ENCODE data around the gene MAPKAPK2. TPM values are rescaled to one million over a fixed set of nuclear protein-coding genes. Genes with fewer than 3 reads are reported as not detected.
"Not testable (repeated sequence)": the region's sequence is repeated elsewhere in the genome, so short reads cannot be mapped to it uniquely, and the experiment has no call there.

MAPKAPK2 gene
- total RNA-seq, 1 donor from 2014 or later = 77.7 TPM

GRCh38 chr1:206760590-206760989, 75.9 kb downstream of the MAPKAPK2 start:
- H3K36me3 Mint-ChIP-seq (ENCODE audit: low read depth) = no peaks in the 10 kb centered on the region
- H3K27me3 Mint-ChIP-seq (ENCODE audit: low read depth) = peaks cover 5% of the 10 kb centered on the region
- H3K4me3 Mint-ChIP-seq = no peak overlapping the region
- no peaks in the 10 kb centered on the region for H3K4me1 Mint-ChIP-seq
- TF ChIP-seq CTCF (conservative IDR thresholded peaks at IDR 0.05) = no peak
- no peaks in the 10 kb centered on the region for H3K9me3 Mint-ChIP-seq
- H3K27ac Mint-ChIP-seq (ENCODE audit: unreplicated experiment) = no peak overlapping the region
- no peak for DNase-seq (ENCODE audit: low read depth, low spot score)

- H3K27me3 Mint-ChIP-seq (ENCODE audit: low read depth) = peaks cover 5% of the 10 kb centered on the region
- DNase-seq (ENCODE audit: low read depth, low spot score) = no peak
- TF ChIP-seq CTCF (conservative IDR thresholded peaks at IDR 0.05) = peak; percentile 42
- H3K4me3 Mint-ChIP-seq = no peak overlapping the region
- H3K27ac Mint-ChIP-seq (ENCODE audit: unreplicated experiment) = no peak overlapping the region
- H3K36me3 Mint-ChIP-seq (ENCODE audit: low read depth) = no peaks in the 10 kb centered on the region
- no peaks in the 10 kb centered on the region for H3K4me1 Mint-ChIP-seq
- no peaks in the 10 kb centered on the region for H3K9me3 Mint-ChIP-seq
These were observed 76.6 kb downstream of the MAPKAPK2 start for GRCh38 chr1:206761159-206761768.

GRCh38 chr1:206762741-206763364, 78.1 kb downstream of the MAPKAPK2 start:
- H3K4me3 Mint-ChIP-seq; H3K27ac Mint-ChIP-seq (ENCODE audit: unreplicated experiment); H3K4me1 Mint-ChIP-seq; H3K27me3 Mint-ChIP-seq (ENCODE audit: low read depth); H3K9me3 Mint-ChIP-seq; H3K36me3 Mint-ChIP-seq (ENCODE audit: low read depth); DNase-seq (ENCODE audit: low read depth, low spot score): not testable (repeated sequence)

GRCh38 chr1:206765771-206766170, 81.1 kb downstream of the MAPKAPK2 start:
- DNase-seq (ENCODE audit: low read depth, low spot score); H3K27me3 Mint-ChIP-seq (ENCODE audit: low read depth); H3K9me3 Mint-ChIP-seq; H3K36me3 Mint-ChIP-seq (ENCODE audit: low read depth); H3K27ac Mint-ChIP-seq (ENCODE audit: unreplicated experiment); H3K4me3 Mint-ChIP-seq: not testable (repeated sequence)
- peaks cover 21% of the 10 kb centered on the region for H3K4me1 Mint-ChIP-seq

GRCh38 chr1:206766251-206766856, 81.6 kb downstream of the MAPKAPK2 start:
- TF ChIP-seq CTCF (conservative IDR thresholded peaks at IDR 0.05) = no peak
- H3K27ac Mint-ChIP-seq (ENCODE audit: unreplicated experiment) = peak overlapping the region; percentile 40
- H3K4me3 Mint-ChIP-seq = no peak overlapping the region
- no peaks in the 10 kb centered on the region for H3K9me3 Mint-ChIP-seq
- H3K27me3 Mint-ChIP-seq (ENCODE audit: low read depth) = peaks cover 1% of the 10 kb centered on the region
- no peaks in the 10 kb centered on the region for H3K36me3 Mint-ChIP-seq (ENCODE audit: low read depth)
- peaks cover 26% of the 10 kb centered on the region for H3K4me1 Mint-ChIP-seq
- no peak for DNase-seq (ENCODE audit: low read depth, low spot score)

GRCh38 chr1:206768472-206769303, 84.0 kb downstream of the MAPKAPK2 start:
- no peak overlapping the region for H3K27ac Mint-ChIP-seq (ENCODE audit: unreplicated experiment)
- H3K4me3 Mint-ChIP-seq = no peak overlapping the region
- no peaks in the 10 kb centered on the region for H3K27me3 Mint-ChIP-seq (ENCODE audit: low read depth)
- no peak for TF ChIP-seq CTCF (conservative IDR thresholded peaks at IDR 0.05)
- no peaks in the 10 kb centered on the region for H3K9me3 Mint-ChIP-seq
- DNase-seq (ENCODE audit: low read depth, low spot score) = no peak
- H3K36me3 Mint-ChIP-seq (ENCODE audit: low read depth) = no peaks in the 10 kb centered on the region
- H3K4me1 Mint-ChIP-seq = peaks cover 26% of the 10 kb centered on the region

Data from neural crest cell (in vitro differentiated cells).